Mesenchymal stem cell (in vitro differentiated cells and primary cell): ENCODE measurements around the gene KCNK4.

Experiments used
- DNase-seq: peaks from one replicate; pipeline ENCODE4 v3.0.0-alpha.2; 2013
- H2AFZ ChIP-seq: one replicate; pipeline ENCODE4 v1.6.1; 2013; ENCODE audit warnings: low read depth, mild to moderate bottlenecking, control low read depth, inconsistent platforms, low read length, moderate library complexity
- H2AK5ac ChIP-seq: 2 replicates; pipeline ENCODE4 v1.6.1; 2013; ENCODE audit warnings: low read length, moderate library complexity, mild to moderate bottlenecking, inconsistent platforms; ENCODE audit not compliant: severe bottlenecking
- H2BK120ac ChIP-seq: one replicate; pipeline ENCODE4 v1.6.1; 2013; ENCODE audit warnings: low read depth, mild to moderate bottlenecking, inconsistent platforms, low read length, moderate library complexity
- H2BK12ac ChIP-seq, 2 experiments: one replicate each; pipeline ENCODE4 v1.6.1; 2013; ENCODE audit warnings: inconsistent platforms in 2 of 2, low read length in 2 of 2, mild to moderate bottlenecking in 2 of 2, moderate library complexity in 2 of 2, control low read depth in 1 of 2
- H2BK15ac ChIP-seq: one replicate; pipeline ENCODE4 v1.6.1; 2013; ENCODE audit warnings: mild to moderate bottlenecking, low read depth, inconsistent platforms; ENCODE audit not compliant: poor library complexity, severe bottlenecking
- H2BK5ac ChIP-seq: 2 replicates; pipeline ENCODE4 v1.6.1; 2013; ENCODE audit warnings: low read depth, mild to moderate bottlenecking, low read length, control low read depth, inconsistent platforms; ENCODE audit not compliant: poor library complexity, severe bottlenecking
- H3K14ac ChIP-seq, 2 experiments: one replicate each; pipeline ENCODE4 v1.6.1; 2013; ENCODE audit warnings: inconsistent platforms in 2 of 2, low read length in 2 of 2, control low read depth in 1 of 2, mild to moderate bottlenecking in 1 of 2, moderate library complexity in 1 of 2
- H3K18ac ChIP-seq, 2 experiments: one replicate each; pipeline ENCODE4 v1.6.1; 2013; ENCODE audit warnings: inconsistent platforms in 2 of 2, low read length in 2 of 2, control low read depth in 1 of 2, low read depth in 1 of 2, mild to moderate bottlenecking in 1 of 2
- H3K23ac ChIP-seq, 2 experiments: one replicate each; pipeline ENCODE4 v1.6.1; 2013; ENCODE audit warnings: inconsistent platforms in 2 of 2, low read length in 2 of 2, mild to moderate bottlenecking in 2 of 2, moderate library complexity in 2 of 2, control low read depth in 1 of 2
- H3K27ac ChIP-seq: 2 replicates; pipeline ENCODE4 v1.5.1; 2013; ENCODE audit warnings: mild to moderate bottlenecking, moderate library complexity, low read length, control low read depth, inconsistent platforms; ENCODE audit not compliant: poor library complexity, severe bottlenecking
- H3K27me3 ChIP-seq, 2 experiments: 2 replicates each; pipeline versions ENCODE4 v1.6.1 to v1.7.0; 2013; ENCODE audit warnings: low read length in 2 of 2, mild to moderate bottlenecking in 2 of 2, moderate library complexity in 2 of 2, control low read depth in 1 of 2, inconsistent platforms in 1 of 2; ENCODE audit not compliant: control insufficient read depth in 1 of 2, insufficient read depth in 1 of 2
- H3K36me3 ChIP-seq, 2 experiments: 2 replicates each; pipeline versions ENCODE4 v1.6.1 to v1.7.0; 2013; ENCODE audit warnings: low read length in 2 of 2, control low read depth in 1 of 2, inconsistent platforms in 1 of 2, low read depth in 1 of 2, mild to moderate bottlenecking in 1 of 2; ENCODE audit not compliant: insufficient read depth in 2 of 2, control insufficient read depth in 1 of 2
- H3K4ac ChIP-seq, 2 experiments: one replicate each; pipeline ENCODE4 v1.6.1; 2013; ENCODE audit warnings: inconsistent platforms in 2 of 2, low read length in 2 of 2, mild to moderate bottlenecking in 2 of 2, moderate library complexity in 2 of 2, control low read depth in 1 of 2, low read depth in 1 of 2
- H3K4me1 ChIP-seq: 2 replicates; pipeline ENCODE4 v1.6.1; 2013; ENCODE audit warnings: low read depth, low read length, control low read depth; ENCODE audit not compliant: control insufficient read depth, insufficient read depth
- H3K4me2 ChIP-seq: 2 replicates; pipeline ENCODE4 v1.6.1; 2013; ENCODE audit warnings: low read length, mild to moderate bottlenecking, inconsistent platforms; ENCODE audit not compliant: poor library complexity, severe bottlenecking
- H3K4me3 ChIP-seq, 2 experiments: 2 replicates each; pipeline versions ENCODE4 v1.5.1 to v1.7.0; 2013; ENCODE audit warnings: low read length in 2 of 2, mild to moderate bottlenecking in 2 of 2, control low read depth in 1 of 2, low read depth in 1 of 2; ENCODE audit not compliant: insufficient read depth in 1 of 2
- H3K79me1 ChIP-seq: replicated peaks from 2 replicates; pipeline ENCODE4 v1.6.1; 2013; ENCODE audit warnings: mild to moderate bottlenecking, control low read depth, low read length, inconsistent platforms; ENCODE audit not compliant: poor library complexity, severe bottlenecking
- H3K9ac ChIP-seq: 2 replicates; pipeline ENCODE4 v1.7.0; 2013; ENCODE audit warnings: mild to moderate bottlenecking, low read length, moderate library complexity
- H3K9me3 ChIP-seq: 2 replicates; pipeline ENCODE4 v1.7.0; 2013; ENCODE audit warnings: mild to moderate bottlenecking, low read length; ENCODE audit not compliant: control insufficient read depth
- H4K8ac ChIP-seq: one replicate; pipeline ENCODE4 v1.6.1; 2013; ENCODE audit warnings: inconsistent platforms, mild to moderate bottlenecking, low read length, moderate library complexity
- H4K91ac ChIP-seq: one replicate; pipeline ENCODE4 v1.6.1; 2013; ENCODE audit warnings: mild to moderate bottlenecking, low read length, inconsistent platforms
- WGBS: methylation state at CpG from one replicate; pipeline ENCODE4 v1.1.7; 2013; ENCODE audit warnings: mixed read lengths; 5-methylcytosine and 5-hydroxymethylcytosine counted together

Gene KCNK4

DNA sequence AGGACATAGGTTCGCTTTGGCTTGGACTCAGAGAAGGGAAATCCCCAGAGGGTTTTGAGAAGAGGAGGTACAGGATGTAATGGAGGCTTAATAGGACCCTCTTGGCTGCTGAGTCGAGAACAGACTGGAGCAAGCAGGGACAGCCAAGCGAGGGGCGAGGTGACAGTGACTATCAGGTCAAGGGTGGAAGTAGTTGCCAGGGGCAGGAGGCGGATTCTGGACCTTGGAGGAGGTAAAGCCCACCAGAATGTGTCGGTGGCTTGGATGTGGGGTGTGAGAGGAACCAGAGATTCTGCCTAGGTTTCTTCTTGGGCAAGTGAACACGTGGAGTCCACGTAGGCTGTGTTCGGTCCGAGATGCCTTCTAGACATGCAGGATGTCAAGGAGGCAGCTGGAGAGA is 21.8 kb downstream of the KCNK4 start:
- no peak overlapping the region for H2BK5ac ChIP-seq
- H4K91ac ChIP-seq, result no peak overlapping the region
- H2BK120ac ChIP-seq, result no peak overlapping the region
- peaks cover 27% of the 10 kb centered on the region for H3K79me1 ChIP-seq
- H2AK5ac ChIP-seq, result no peak overlapping the region
- H3K27me3 ChIP-seq, result no peaks in the 10 kb centered on the region
- H2AFZ ChIP-seq, result no peak overlapping the region
- H3K14ac ChIP-seq, result no peak overlapping the region
- no peak overlapping the region for H3K4me2 ChIP-seq
- 95% methylated on average over 10 of the region's 10 CpGs for WGBS
- peak overlapping the region; percentile 82 for H3K9ac ChIP-seq
- H3K4ac ChIP-seq, result no peak overlapping the region
- H4K8ac ChIP-seq, result no peak overlapping the region
- no peaks in the 10 kb centered on the region for H3K9me3 ChIP-seq
- H3K23ac ChIP-seq, result no peak overlapping the region
- no peak overlapping the region for H3K27ac ChIP-seq
- H3K36me3 ChIP-seq, result peaks cover 19 to 37% of the 10 kb centered on the region in 2 experiments
- H2BK15ac ChIP-seq, result no peak overlapping the region
- H2BK12ac ChIP-seq, result no peak overlapping the region
- peaks cover 5% of the 10 kb centered on the region for H3K4me1 ChIP-seq
- DNase-seq, result no peak
- no peak overlapping the region for H3K18ac ChIP-seq
- peak overlapping the region in 1 of 2 experiments; percentile 76 for H3K4me3 ChIP-seq

DNA sequence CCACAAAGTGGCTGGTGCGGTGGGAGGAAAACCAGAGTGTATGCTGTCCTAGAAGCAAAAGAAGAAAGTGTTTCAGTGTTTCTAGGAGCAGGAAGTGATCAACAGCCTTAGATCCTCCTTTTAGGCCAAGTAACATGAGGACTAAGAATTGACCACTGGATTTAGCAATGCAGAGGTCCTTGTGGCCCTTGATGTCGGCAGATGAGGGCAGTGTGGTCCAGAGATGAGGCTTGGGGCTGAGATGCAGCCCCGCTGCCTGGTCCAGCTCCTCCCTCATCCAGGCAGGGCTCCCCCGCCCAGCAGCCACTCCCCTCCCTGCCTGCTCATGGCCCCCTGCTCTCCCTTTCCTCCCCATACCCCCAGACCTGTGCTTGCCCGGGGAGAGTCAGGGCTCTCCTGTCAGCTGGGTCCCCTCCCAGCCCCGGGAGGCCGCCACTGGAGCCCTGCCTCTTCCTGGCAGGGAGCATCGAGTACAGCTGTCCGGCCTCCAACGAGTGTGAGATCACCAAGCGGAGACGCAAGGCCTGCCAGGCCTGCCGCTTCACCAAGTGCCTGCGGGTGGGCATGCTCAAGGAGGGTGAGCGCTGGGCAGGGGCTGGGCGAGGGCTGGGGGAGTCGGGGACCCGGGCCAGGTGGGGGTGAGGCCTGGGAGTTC is 22.5 kb downstream of the KCNK4 start:
- H2BK5ac ChIP-seq, result no peak overlapping the region
- H3K23ac ChIP-seq, result no peak overlapping the region
- no peak overlapping the region for H3K18ac ChIP-seq
- peaks cover 29% of the 10 kb centered on the region for H3K79me1 ChIP-seq
- peak overlapping the region; percentile 82 for H3K9ac ChIP-seq
- 92% methylated on average over 15 of the region's 18 CpGs for WGBS
- H2AK5ac ChIP-seq, result no peak overlapping the region
- H2BK15ac ChIP-seq, result no peak overlapping the region
- peaks cover 19 to 37% of the 10 kb centered on the region in 2 experiments for H3K36me3 ChIP-seq
- peaks cover 5% of the 10 kb centered on the region for H3K4me1 ChIP-seq
- no peak overlapping the region for H4K8ac ChIP-seq
- no peaks in the 10 kb centered on the region for H3K27me3 ChIP-seq
- peak overlapping the region in 1 of 2 experiments; percentile 76 for H3K4me3 ChIP-seq
- H2BK120ac ChIP-seq, result no peak overlapping the region
- H3K27ac ChIP-seq, result no peak overlapping the region
- no peak overlapping the region for H3K14ac ChIP-seq
- H3K4me2 ChIP-seq, result no peak overlapping the region
- H2BK12ac ChIP-seq, result no peak overlapping the region
- H3K9me3 ChIP-seq, result no peaks in the 10 kb centered on the region
- no peak overlapping the region for H3K4ac ChIP-seq
- H2AFZ ChIP-seq, result no peak overlapping the region
- H4K91ac ChIP-seq, result no peak overlapping the region
- no peak for DNase-seq

DNA sequence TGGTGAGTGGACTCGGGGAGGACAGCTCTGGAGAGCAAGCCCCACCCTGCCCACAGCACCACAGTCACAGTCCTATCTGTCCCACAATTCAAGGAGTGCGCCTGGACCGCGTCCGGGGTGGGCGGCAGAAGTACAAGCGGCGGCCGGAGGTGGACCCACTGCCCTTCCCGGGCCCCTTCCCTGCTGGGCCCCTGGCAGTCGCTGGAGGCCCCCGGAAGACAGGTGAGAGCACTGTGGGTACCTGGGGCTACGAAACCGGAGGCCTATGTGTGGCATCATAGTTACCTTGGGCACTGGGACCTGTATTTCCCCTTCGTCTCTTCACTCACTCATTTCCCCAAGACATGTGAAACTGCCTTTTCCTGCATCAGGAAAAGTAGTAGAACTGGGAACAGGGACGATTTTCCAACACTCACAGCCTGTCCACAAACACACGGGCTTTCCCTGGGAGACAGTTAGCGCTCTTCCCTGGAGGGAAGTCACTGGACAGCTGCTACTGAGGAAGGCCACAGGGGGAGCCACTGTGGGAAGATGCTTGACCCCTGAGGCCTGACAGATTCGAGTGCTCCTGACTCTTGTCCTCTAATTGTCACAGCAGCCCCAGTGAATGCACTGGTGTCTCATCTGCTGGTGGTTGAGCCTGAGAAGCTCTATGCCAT is 23.2 kb downstream of the KCNK4 start:
- Histone ChIP-seq H3K18ac (no peak overlapping the region), H3K23ac (no peak overlapping the region), H3K9me3 (no peaks in the 10 kb centered on the region), H2BK15ac (no peak overlapping the region), H3K4me2 (no peak overlapping the region), H2AFZ (no peak overlapping the region), H3K4me3 (peak overlapping the region in 1 of 2 experiments; percentile 76), H2BK120ac (no peak overlapping the region), H3K27me3 (no peaks in the 10 kb centered on the region), H3K9ac (peak overlapping the region; percentile 82), H4K8ac (no peak overlapping the region), H4K91ac (no peak overlapping the region), H3K27ac (no peak overlapping the region), H3K14ac (no peak overlapping the region), H2AK5ac (no peak overlapping the region), H3K36me3 (peaks cover 19 to 37% of the 10 kb centered on the region in 2 experiments), H3K4me1 (peaks cover 10% of the 10 kb centered on the region), H2BK12ac (no peak overlapping the region), H3K79me1 (peaks cover 33% of the 10 kb centered on the region), H3K4ac (no peak overlapping the region), H2BK5ac (no peak overlapping the region)
- WGBS, result 90% methylated on average over 18 of the region's 19 CpGs
- peak; percentile 50 for DNase-seq

DNA sequence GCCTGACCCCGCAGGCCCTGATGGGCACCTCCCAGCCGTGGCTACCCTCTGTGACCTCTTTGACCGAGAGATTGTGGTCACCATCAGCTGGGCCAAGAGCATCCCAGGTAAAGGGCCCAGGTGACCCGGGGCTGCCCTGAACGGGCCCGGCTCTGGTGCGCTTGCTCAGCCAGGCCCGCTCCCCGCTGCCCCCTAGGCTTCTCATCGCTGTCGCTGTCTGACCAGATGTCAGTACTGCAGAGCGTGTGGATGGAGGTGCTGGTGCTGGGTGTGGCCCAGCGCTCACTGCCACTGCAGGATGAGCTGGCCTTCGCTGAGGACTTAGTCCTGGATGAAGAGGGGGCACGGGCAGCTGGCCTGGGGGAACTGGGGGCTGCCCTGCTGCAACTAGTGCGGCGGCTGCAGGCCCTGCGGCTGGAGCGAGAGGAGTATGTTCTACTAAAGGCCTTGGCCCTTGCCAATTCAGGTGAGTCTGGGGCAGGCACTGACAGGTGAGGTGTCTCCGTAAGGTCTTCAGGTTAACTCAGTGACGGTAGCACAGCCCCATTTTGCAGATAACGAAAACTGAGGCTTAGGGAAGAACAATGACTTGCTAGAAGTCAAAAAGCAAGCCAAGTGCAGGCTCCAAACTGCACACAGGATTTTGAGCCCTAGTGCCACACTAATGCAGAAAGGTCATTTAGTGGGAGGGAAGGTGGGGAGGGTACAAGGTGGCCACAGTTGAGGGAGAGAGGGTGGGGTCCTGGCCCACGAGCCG is 23.9 kb downstream of the KCNK4 start:
- Histone ChIP-seq H4K91ac (no peak overlapping the region), H3K36me3 (peaks cover 19 to 37% of the 10 kb centered on the region in 2 experiments), H2BK15ac (no peak overlapping the region), H3K27me3 (no peaks in the 10 kb centered on the region), H2BK12ac (no peak overlapping the region), H2AK5ac (no peak overlapping the region), H3K4me2 (no peak overlapping the region), H3K4me3 (peak overlapping the region in 1 of 2 experiments; percentile 76), H2BK120ac (no peak overlapping the region), H3K9ac (peak overlapping the region; percentile 82), H3K23ac (no peak overlapping the region), H3K4ac (no peak overlapping the region), H3K9me3 (no peaks in the 10 kb centered on the region), H2AFZ (no peak overlapping the region), H3K14ac (no peak overlapping the region), H3K4me1 (peaks cover 14% of the 10 kb centered on the region), H3K27ac (no peak overlapping the region), H4K8ac (no peak overlapping the region), H2BK5ac (no peak overlapping the region), H3K79me1 (peaks cover 35% of the 10 kb centered on the region), H3K18ac (no peak overlapping the region)
- DNase-seq, result no peak
- WGBS, result 92% methylated on average over 23 of the region's 24 CpGs
